NCI-H128 (cell line): Measurements from ENCODE around the gene DAGLA.

Experiments used
- DNase-seq: peaks from one replicate; lab custom pipeline; 2025; ENCODE audit not compliant: unreplicated experiment; lab: John Stamatoyannopoulos, UW

Gene DAGLA

GRCh38 chr11:61778357-61778886 lies 98.2 kb downstream of the DAGLA start:
- no peak for DNase-seq

- DNase-seq: no peak
These were observed 98.9 kb downstream of the DAGLA start for GRCh38 chr11:61778920-61779650.

- no peak for DNase-seq
These were observed 99.7 kb downstream of the DAGLA start for GRCh38 chr11:61779666-61780525.

GRCh38 chr11:61780581-61781162 lies 100.5 kb downstream of the DAGLA start:
- DNase-seq: no peak

GRCh38 chr11:61781585-61781984 lies 101.4 kb downstream of the DAGLA start:
- no peak for DNase-seq

GRCh38 chr11:61782299-61782698 lies 102.1 kb downstream of the DAGLA start:
- no peak for DNase-seq

- no peak for DNase-seq
These were observed 102.7 kb downstream of the DAGLA start for GRCh38 chr11:61782841-61783240.

GRCh38 chr11:61783717-61784505 lies 103.7 kb downstream of the DAGLA start:
- no peak for DNase-seq

- no peak for DNase-seq
These were observed 104.3 kb downstream of the DAGLA start for GRCh38 chr11:61784506-61784805.

GRCh38 chr11:61785837-61786402 lies 105.7 kb downstream of the DAGLA start:
- no peak for DNase-seq

GRCh38 chr11:61787928-61788491 lies 107.8 kb downstream of the DAGLA start:
- DNase-seq: no peak

GRCh38 chr11:61791737-61792309 lies 111.6 kb downstream of the DAGLA start:
- DNase-seq: no peak

- DNase-seq: peak; percentile 88
These were observed 112.3 kb downstream of the DAGLA start, which contains the start of the genes FEN1 and TMEM258 for GRCh38 chr11:61792310-61793082. Gene FEN1, plus strand, starts transcription at chr11:61792911. Its CDS starts 2,451 bp downstream, at chr11:61795362. Gene TMEM258, minus strand, starts transcription at chr11:61792599. Its CDS starts 41 bp downstream, at chr11:61792558.

GRCh38 chr11:61793083-61793828 lies 113.1 kb downstream of the DAGLA start:
- DNase-seq: no peak

GRCh38 chr11:61793829-61794204 lies 113.6 kb downstream of the DAGLA start:
- DNase-seq: no peak

GRCh38 chr11:61794579-61794978 lies 114.4 kb downstream of the DAGLA start:
- DNase-seq: no peak

GRCh38 chr11:61795459-61795858 lies 115.3 kb downstream of the DAGLA start:
- DNase-seq: no peak

- DNase-seq: no peak
These were observed 115.8 kb downstream of the DAGLA start for GRCh38 chr11:61795876-61796526.
